Neural progenitor cell (in vitro differentiated cells): ENCODE results near the gene CELA2B. TPM values are rescaled to one million over a fixed set of nuclear protein-coding genes. Genes with fewer than 3 reads are reported as not detected.

Experiments used
- DNase-seq: peaks from one replicate; pipeline ENCODE4 v3.0.0-alpha.2; 2016; ENCODE audit warnings: low spot score
- H2AFZ ChIP-seq: fragments of 200-600 bp; sonication (generic); replicated peaks from 2 replicates; pipeline ENCODE4 v1.6.1; 2016; ENCODE audit warnings: antibody characterized with exemption
- H3F3A ChIP-seq: fragments of 200-600 bp; sonication (generic); 2 replicates; pipeline ENCODE4 v1.6.1; 2016; ENCODE audit warnings: antibody characterized with exemption, low read depth
- H3K27ac ChIP-seq: fragments of 200-600 bp; sonication (generic); 2 replicates; pipeline ENCODE4 v1.5.1; 2016; ENCODE audit warnings: mild to moderate bottlenecking
- H3K27me3 ChIP-seq: fragments of 200-600 bp; sonication (generic); 2 replicates; pipeline ENCODE4 v1.6.1; 2016; ENCODE audit warnings: mild to moderate bottlenecking, moderate library complexity
- H3K36me3 ChIP-seq: fragments of 200-600 bp; sonication (generic); 2 replicates; pipeline ENCODE4 v1.5.1; 2016
- H3K4me1 ChIP-seq: fragments of 200-600 bp; sonication (generic); 2 replicates; pipeline ENCODE4 v1.6.1; 2016; ENCODE audit warnings: mixed run types
- H3K4me2 ChIP-seq: fragments of 200-600 bp; sonication (generic); 2 replicates; pipeline ENCODE4 v1.6.1; 2016
- H3K4me3 ChIP-seq: fragments of 200-600 bp; sonication (generic); 2 replicates; pipeline ENCODE4 v1.5.1; 2016
- H3K79me2 ChIP-seq: fragments of 200-600 bp; sonication (generic); 2 replicates; pipeline ENCODE4 v1.6.1; 2016; ENCODE audit warnings: low read depth
- H3K9ac ChIP-seq: fragments of 200-600 bp; sonication (generic); 2 replicates; pipeline ENCODE4 v1.6.1; 2016
- H3K9me3 ChIP-seq: fragments of 200-600 bp; sonication (generic); 2 replicates; pipeline ENCODE4 v1.5.1; 2016; ENCODE audit warnings: low read depth
- H4K20me1 ChIP-seq: fragments of 200-600 bp; sonication (generic); 2 replicates; pipeline ENCODE4 v1.6.1; 2016; ENCODE audit warnings: low read depth
- H3K27ac Mint-ChIP-seq: 3 replicates; pipeline ENCODE4 v1.8.0; 2021; ENCODE audit warnings: mixed read lengths
- H3K27me3 Mint-ChIP-seq: 2 replicates; pipeline ENCODE4 v1.8.0; 2022; ENCODE audit warnings: low read depth, mild to moderate bottlenecking, inconsistent platforms, moderate library complexity, mixed read lengths; ENCODE audit not compliant: insufficient read depth
- H3K36me3 Mint-ChIP-seq: 3 replicates; pipeline ENCODE4 v1.8.0; 2021; ENCODE audit warnings: mixed read lengths
- H3K4me1 Mint-ChIP-seq: 3 replicates; pipeline ENCODE4 v1.8.0; 2021; ENCODE audit warnings: mixed read lengths
- H3K4me3 Mint-ChIP-seq: 3 replicates; pipeline ENCODE4 v1.8.0; 2021; ENCODE audit warnings: mild to moderate bottlenecking, moderate library complexity, mixed read lengths
- H3K9me3 Mint-ChIP-seq: 3 replicates; pipeline ENCODE4 v1.8.0; 2020; ENCODE audit warnings: mixed read lengths
- EZH2 ChIP-seq: fragments of 200-600 bp; sonication (generic); IDR thresholded peaks from 2 replicates; pipeline ENCODE4 v1.6.1; 2017; ENCODE audit warnings: antibody characterized with exemption, mild to moderate bottlenecking, moderate library complexity
- EZH2phosphoT487 ChIP-seq: fragments of 200-600 bp; sonication (generic); IDR thresholded peaks from 2 replicates; pipeline ENCODE4 v1.6.1; 2017; ENCODE audit warnings: antibody characterized with exemption
- total RNA-seq: library from RNA; depleted of rRNA; stranded (reverse); fragments of >200 nt; gene quantifications from 2 replicates; pipeline ENCODE4 v1.2.3, GENCODE V29; 2015; ENCODE audit warnings: low replicate concordance
- TF ChIP-seq, protein P1 (sequence below): fragments of 200-600 bp; sonication (generic); IDR thresholded peaks from 2 replicates; pipeline ENCODE4 v1.5.1; 2017; ENCODE audit warnings: antibody characterized with exemption, mild to moderate bottlenecking

CELA2B gene
- total RNA-seq, 1 donor from 2014 or later: not detected

DNA sequence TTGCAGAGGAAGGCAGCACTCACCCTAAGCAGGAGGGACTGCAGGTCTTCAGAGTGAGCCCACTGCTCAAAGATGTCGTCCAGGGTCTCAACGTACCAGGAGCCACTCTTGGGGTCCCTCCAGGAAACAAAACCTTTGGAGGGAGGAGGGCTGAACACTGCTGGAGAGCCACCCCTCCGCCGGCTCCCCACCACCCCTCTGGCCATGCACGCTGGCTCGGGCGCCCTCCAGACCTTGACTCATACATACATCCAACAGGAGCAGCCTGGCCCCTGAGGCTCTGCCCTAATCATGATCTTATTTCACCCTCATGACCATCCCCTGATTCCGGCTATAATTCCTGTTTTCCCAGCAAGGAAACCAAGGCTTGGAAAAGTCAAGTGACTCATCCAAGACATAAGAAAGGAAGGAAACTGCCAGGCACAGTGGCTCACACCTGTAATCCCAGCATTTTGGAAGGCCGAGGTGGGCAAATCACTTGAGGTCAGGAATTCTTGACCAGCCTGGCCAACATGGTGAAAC, 18.0 kb downstream of the CELA2B start:
- Mint-ChIP-seq H3K9me3 (peaks cover 4% of the 10 kb centered on the region), H3K4me1 (no peaks in the 10 kb centered on the region), H3K27me3 (peaks cover 2% of the 10 kb centered on the region), H3K27ac (no peak overlapping the region), H3K4me3 (no peak overlapping the region), H3K36me3 (peaks cover 9% of the 10 kb centered on the region)
- Histone ChIP-seq H4K20me1 (no peaks in the 10 kb centered on the region), H2AFZ (no peak overlapping the region), H3K4me2 (no peak overlapping the region), H3K36me3 (no peaks in the 10 kb centered on the region), H3F3A (no peaks in the 10 kb centered on the region), H3K79me2 (no peaks in the 10 kb centered on the region), H3K4me1 (no peaks in the 10 kb centered on the region), H3K27me3 (no peaks in the 10 kb centered on the region), H3K27ac (no peak overlapping the region), H3K9ac (no peak overlapping the region), H3K9me3 (no peaks in the 10 kb centered on the region), H3K4me3 (no peak overlapping the region)
- TF ChIP-seq, protein P1, sequence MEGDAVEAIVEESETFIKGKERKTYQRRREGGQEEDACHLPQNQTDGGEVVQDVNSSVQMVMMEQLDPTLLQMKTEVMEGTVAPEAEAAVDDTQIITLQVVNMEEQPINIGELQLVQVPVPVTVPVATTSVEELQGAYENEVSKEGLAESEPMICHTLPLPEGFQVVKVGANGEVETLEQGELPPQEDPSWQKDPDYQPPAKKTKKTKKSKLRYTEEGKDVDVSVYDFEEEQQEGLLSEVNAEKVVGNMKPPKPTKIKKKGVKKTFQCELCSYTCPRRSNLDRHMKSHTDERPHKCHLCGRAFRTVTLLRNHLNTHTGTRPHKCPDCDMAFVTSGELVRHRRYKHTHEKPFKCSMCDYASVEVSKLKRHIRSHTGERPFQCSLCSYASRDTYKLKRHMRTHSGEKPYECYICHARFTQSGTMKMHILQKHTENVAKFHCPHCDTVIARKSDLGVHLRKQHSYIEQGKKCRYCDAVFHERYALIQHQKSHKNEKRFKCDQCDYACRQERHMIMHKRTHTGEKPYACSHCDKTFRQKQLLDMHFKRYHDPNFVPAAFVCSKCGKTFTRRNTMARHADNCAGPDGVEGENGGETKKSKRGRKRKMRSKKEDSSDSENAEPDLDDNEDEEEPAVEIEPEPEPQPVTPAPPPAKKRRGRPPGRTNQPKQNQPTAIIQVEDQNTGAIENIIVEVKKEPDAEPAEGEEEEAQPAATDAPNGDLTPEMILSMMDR: no peak
- TF ChIP-seq EZH2phosphoT487 (no peak), EZH2 (no peak)
- no peak for DNase-seq

DNA sequence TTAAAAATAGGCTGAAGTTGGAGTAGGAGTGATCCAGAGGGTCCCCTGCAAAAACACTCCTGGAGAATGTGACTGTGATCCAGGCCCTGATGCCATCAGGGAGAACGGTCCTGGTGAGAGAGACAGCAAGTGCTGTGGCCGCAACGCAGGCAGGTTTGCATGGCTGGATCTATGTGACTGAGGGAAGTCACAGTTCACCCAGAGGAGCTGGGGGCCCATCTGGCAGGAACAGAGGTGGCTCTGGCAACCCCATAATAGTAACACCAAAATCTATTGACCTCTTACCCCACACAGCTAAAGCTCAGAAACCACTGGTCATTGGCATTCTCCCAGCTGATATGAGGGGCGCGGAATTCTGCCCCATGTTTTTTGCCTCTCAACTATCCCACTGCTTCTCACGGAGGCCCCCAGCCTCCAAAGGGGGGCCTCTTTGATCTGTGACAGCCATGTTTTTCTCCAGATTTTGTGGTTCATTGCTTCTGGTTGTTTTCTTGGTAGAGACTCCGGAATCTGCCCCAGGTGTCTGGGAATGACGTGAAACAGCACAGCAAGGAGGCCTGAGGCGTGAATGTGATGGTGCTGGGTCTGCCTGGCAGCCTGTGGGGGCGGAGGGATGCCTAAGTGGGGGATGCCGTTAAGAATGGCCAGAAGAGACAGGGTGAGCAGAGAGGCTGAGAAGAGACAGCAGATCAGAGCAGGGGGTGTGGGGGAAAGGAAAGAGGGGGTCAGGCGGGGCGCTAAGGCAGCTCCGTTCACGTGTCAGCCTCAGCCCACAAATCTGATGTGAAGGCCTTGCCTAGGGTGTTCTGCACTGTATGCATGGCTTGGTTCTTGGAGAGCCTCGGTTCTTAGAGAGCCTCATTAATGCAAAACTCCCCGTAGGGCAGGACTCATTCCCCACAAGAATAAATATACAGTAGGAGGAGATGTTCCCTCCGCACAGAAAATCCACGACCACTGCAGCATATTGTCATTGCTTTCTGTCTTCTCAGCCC, 24.6 kb downstream of the CELA2B start:
- Histone ChIP-seq H3F3A (peaks cover 6% of the 10 kb centered on the region), H3K9me3 (no peaks in the 10 kb centered on the region), H3K4me2 (no peak overlapping the region), H3K36me3 (no peaks in the 10 kb centered on the region), H3K27me3 (no peaks in the 10 kb centered on the region), H3K9ac (no peak overlapping the region), H3K4me3 (no peak overlapping the region), H3K4me1 (no peaks in the 10 kb centered on the region), H3K27ac (no peak overlapping the region), H3K79me2 (no peaks in the 10 kb centered on the region), H2AFZ (no peak overlapping the region), H4K20me1 (peaks cover 4% of the 10 kb centered on the region)
- Mint-ChIP-seq H3K4me1 (peaks cover 17% of the 10 kb centered on the region), H3K36me3 (peaks cover 6% of the 10 kb centered on the region), H3K4me3 (peak overlapping the region; percentile 35), H3K9me3 (peaks cover 4% of the 10 kb centered on the region), H3K27me3 (peaks cover 4% of the 10 kb centered on the region), H3K27ac (peak overlapping the region; percentile 74)
- no peak for DNase-seq
- TF ChIP-seq EZH2 (no peak), EZH2phosphoT487 (no peak)
- TF ChIP-seq, protein P1: no peak

DNA sequence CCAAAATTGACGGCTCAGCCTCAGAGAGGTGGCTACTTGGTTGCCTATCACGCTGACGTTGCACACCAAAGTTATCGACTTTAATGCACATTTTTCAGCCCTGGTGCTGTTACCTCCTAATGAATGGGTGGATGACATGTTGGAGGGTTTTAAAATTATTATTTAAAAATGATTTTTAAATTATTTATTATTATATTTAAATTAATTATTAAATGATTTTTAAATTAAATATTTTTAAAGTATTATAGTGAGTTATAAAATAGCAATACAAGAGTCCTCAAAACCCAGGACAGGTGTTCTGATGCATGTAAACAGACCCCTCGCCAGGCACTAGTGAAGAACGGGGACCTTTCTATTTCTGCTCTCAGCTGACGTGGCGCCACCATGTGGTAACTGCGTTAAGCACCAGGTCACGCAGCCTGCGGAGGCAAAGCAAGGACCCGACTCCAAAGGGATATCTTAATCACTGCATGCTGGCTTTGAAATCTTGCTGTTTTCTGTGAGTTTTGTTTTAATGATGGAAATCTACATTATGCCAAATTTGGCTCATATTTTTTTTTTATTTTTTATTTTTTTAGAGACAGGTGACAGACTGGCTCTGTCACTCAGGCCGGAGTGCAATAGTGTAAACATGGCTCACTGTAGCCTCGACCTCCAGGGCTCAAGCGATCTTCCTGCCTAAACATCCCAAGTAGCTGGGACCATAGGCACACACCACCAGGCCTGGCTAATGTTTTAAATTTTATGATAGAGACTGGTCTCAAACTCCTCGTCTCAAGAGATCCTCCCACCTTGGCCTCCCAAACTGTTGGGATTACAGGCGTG, 25.5 kb downstream of the CELA2B start:
- H3K36me3 ChIP-seq: no peaks in the 10 kb centered on the region

More for the DNA sequence above, 25.5 kb downstream of the CELA2B start:
- Histone ChIP-seq H4K20me1 (peaks cover 4% of the 10 kb centered on the region), H3K79me2 (no peaks in the 10 kb centered on the region), H2AFZ (no peak overlapping the region), H3K4me3 (no peak overlapping the region), H3K9me3 (no peaks in the 10 kb centered on the region), H3K9ac (no peak overlapping the region), H3K4me2 (no peak overlapping the region), H3K27ac (no peak overlapping the region), H3K4me1 (no peaks in the 10 kb centered on the region), H3F3A (peaks cover 6% of the 10 kb centered on the region), H3K27me3 (no peaks in the 10 kb centered on the region)
- TF ChIP-seq, protein P1: peak; percentile 88
- no peak for TF ChIP-seq EZH2phosphoT487
- H3K27me3 Mint-ChIP-seq: peaks cover 4% of the 10 kb centered on the region
- no peak overlapping the region for H3K27ac Mint-ChIP-seq
- H3K9me3 Mint-ChIP-seq: peaks cover 4% of the 10 kb centered on the region
- peaks cover 17% of the 10 kb centered on the region for H3K4me1 Mint-ChIP-seq
- peak; percentile 83 for DNase-seq
- H3K4me3 Mint-ChIP-seq: peak overlapping the region; percentile 35
- peaks cover 6% of the 10 kb centered on the region for H3K36me3 Mint-ChIP-seq
